C4-2B (cell line): ENCODE measurements around the gene FBLN5.

Experiments used
- CTCF ChIP-seq: fragments of 450-650 bp; conservative IDR thresholded peaks from 2 replicates; pipeline ENCODE4 v1.5.1; 2017; ENCODE audit warnings: mild to moderate bottlenecking
- ZFX ChIP-seq: fragments of 450-650 bp; IDR thresholded peaks from 2 replicates; pipeline ENCODE4 v1.6.1; 2017

GRCh38 chr14:91985008-91985407 is 37.5 kb upstream of the FBLN5 start:
- TF ChIP-seq CTCF = no peak
- TF ChIP-seq ZFX = no peak
